H9 (cell line): ENCODE measurements around the gene BCL6B. TPM values are rescaled to one million over a fixed set of nuclear protein-coding genes. Genes with fewer than 3 reads are reported as not detected.

Experiments
- DNase-seq: peaks from one replicate; pipeline ENCODE4 v3.0.0-alpha.2; 2017
- H2AFZ ChIP-seq: one replicate; pipeline ENCODE4 v1.6.1; 2013; ENCODE audit warnings: mild to moderate bottlenecking, low read length, control low read depth, moderate library complexity
- H2AK5ac ChIP-seq: 2 replicates; pipeline ENCODE4 v1.6.1; 2013; ENCODE audit warnings: low read length, control low read depth, mixed read lengths; ENCODE audit not compliant: insufficient read length
- H2BK120ac ChIP-seq: one replicate; pipeline ENCODE4 v1.6.1; 2013; ENCODE audit warnings: low read depth, mild to moderate bottlenecking, low read length, control low read depth, inconsistent platforms; ENCODE audit not compliant: poor library complexity, severe bottlenecking
- H2BK12ac ChIP-seq: 2 replicates; pipeline ENCODE4 v1.6.1; 2013; ENCODE audit warnings: low read length, control low read depth, mixed read lengths, low read depth; ENCODE audit not compliant: insufficient read length
- H2BK15ac ChIP-seq: 2 replicates; pipeline ENCODE4 v1.6.1; 2013; ENCODE audit warnings: low read depth, low read length, control low read depth
- H2BK20ac ChIP-seq: one replicate; pipeline ENCODE4 v1.6.1; 2013; ENCODE audit warnings: low read depth, mild to moderate bottlenecking, low read length, control low read depth, inconsistent platforms; ENCODE audit not compliant: poor library complexity, severe bottlenecking
- H2BK5ac ChIP-seq: 2 replicates; pipeline ENCODE4 v1.6.1; 2013; ENCODE audit warnings: low read length, control low read depth, mixed read lengths; ENCODE audit not compliant: insufficient read length
- H3K14ac ChIP-seq: 2 replicates; pipeline ENCODE4 v1.6.1; 2013; ENCODE audit warnings: low read length, control low read depth; ENCODE audit not compliant: insufficient read depth
- H3K18ac ChIP-seq: 2 replicates; pipeline ENCODE4 v1.6.1; 2013; ENCODE audit warnings: low read depth, mild to moderate bottlenecking, mixed read lengths, low read length, control low read depth; ENCODE audit not compliant: insufficient read length
- H3K23ac ChIP-seq: 2 replicates; pipeline ENCODE4 v1.6.1; 2013; ENCODE audit warnings: low read length, control low read depth, mixed read lengths, low read depth; ENCODE audit not compliant: insufficient read length
- H3K23me2 ChIP-seq: 2 replicates; pipeline ENCODE4 v1.6.1; 2013; ENCODE audit warnings: low read depth, mild to moderate bottlenecking, mixed read lengths, low read length, control low read depth; ENCODE audit not compliant: insufficient read length, poor library complexity, severe bottlenecking
- H3K27ac ChIP-seq: 2 replicates; pipeline ENCODE4 v1.5.1; 2013; ENCODE audit warnings: low read length, control low read depth, mixed read lengths, low read depth; ENCODE audit not compliant: insufficient read length
- H3K27me3 ChIP-seq: 2 replicates; pipeline ENCODE4 v1.6.1; 2013; ENCODE audit warnings: low read length, control low read depth, inconsistent platforms; ENCODE audit not compliant: insufficient read depth
- H3K4ac ChIP-seq: 2 replicates; pipeline ENCODE4 v1.6.1; 2013; ENCODE audit warnings: low read depth, mild to moderate bottlenecking, control low read depth, inconsistent platforms, low read length, moderate library complexity
- H3K4me1 ChIP-seq: 2 replicates; pipeline ENCODE4 v1.6.1; 2013; ENCODE audit warnings: low read length, control low read depth, inconsistent platforms; ENCODE audit not compliant: insufficient read depth
- H3K4me2 ChIP-seq: 2 replicates; pipeline ENCODE4 v1.6.1; 2013; ENCODE audit warnings: low read length, control low read depth, mixed read lengths; ENCODE audit not compliant: insufficient read length, insufficient read depth
- H3K56ac ChIP-seq: 2 replicates; pipeline ENCODE4 v1.6.1; 2013; ENCODE audit warnings: low read depth, mild to moderate bottlenecking, mixed read lengths, low read length, control low read depth; ENCODE audit not compliant: insufficient read length
- H3K79me1 ChIP-seq: 2 replicates; pipeline ENCODE4 v1.6.1; 2013; ENCODE audit warnings: low read depth, mild to moderate bottlenecking, moderate library complexity, low read length, control low read depth, inconsistent platforms; ENCODE audit not compliant: insufficient read depth, poor library complexity, severe bottlenecking
- H3K79me2 ChIP-seq: 2 replicates; pipeline ENCODE4 v1.6.1; 2013; ENCODE audit warnings: low read length, control low read depth, inconsistent platforms; ENCODE audit not compliant: insufficient read depth
- H3K9ac ChIP-seq: 2 replicates; pipeline ENCODE4 v1.6.1; 2013; ENCODE audit warnings: low read length, control low read depth, mixed read lengths; ENCODE audit not compliant: insufficient read length; ENCODE audit errors: extremely low read depth
- H3K9me3 ChIP-seq: one replicate; pipeline ENCODE4 v1.6.1; 2013; ENCODE audit warnings: low read depth, low read length, inconsistent platforms; ENCODE audit not compliant: control insufficient read depth
- H3T11ph ChIP-seq: one replicate; pipeline ENCODE4 v1.6.1; 2013; ENCODE audit warnings: mild to moderate bottlenecking, low read length, control low read depth, inconsistent platforms
- H4K20me1 ChIP-seq: one replicate; pipeline ENCODE4 v1.6.1; 2013; ENCODE audit not compliant: control insufficient read depth, insufficient read length, insufficient read depth
- H4K5ac ChIP-seq: 2 replicates; pipeline ENCODE4 v1.6.1; 2013; ENCODE audit warnings: low read depth, mild to moderate bottlenecking, mixed read lengths, low read length, control low read depth; ENCODE audit not compliant: insufficient read length
- H4K8ac ChIP-seq: replicated peaks from 2 replicates; pipeline ENCODE4 v1.6.1; 2013; ENCODE audit warnings: low read length, control low read depth, mixed read lengths, low read depth; ENCODE audit not compliant: insufficient read length
- H4K91ac ChIP-seq: 2 replicates; pipeline ENCODE4 v1.6.1; 2013; ENCODE audit warnings: low read depth, mild to moderate bottlenecking, moderate library complexity, mixed read lengths, low read length, control low read depth; ENCODE audit not compliant: insufficient read length
- H3K27ac Mint-ChIP-seq, 3 experiments: 2 replicates in 2 of 3; 3 replicates in 1 of 3; pipeline ENCODE4 v1.8.0; 2020 to 2021; ENCODE audit warnings: mixed read lengths in 3 of 3, mild to moderate bottlenecking in 1 of 3, moderate library complexity in 1 of 3
- H3K27me3 Mint-ChIP-seq: 2 replicates; pipeline ENCODE4 v1.8.0; 2021; ENCODE audit warnings: low read depth, mild to moderate bottlenecking, moderate library complexity, mixed read lengths
- H3K36me3 Mint-ChIP-seq, 3 experiments: 2 replicates in 2 of 3; 3 replicates in 1 of 3; pipeline ENCODE4 v1.8.0; 2020 to 2021; ENCODE audit warnings: low read depth in 3 of 3, mixed read lengths in 3 of 3; ENCODE audit not compliant: insufficient read depth in 1 of 3
- H3K4me1 Mint-ChIP-seq, 2 experiments: 2 replicates each; pipeline ENCODE4 v1.8.0; 2020; ENCODE audit warnings: mixed read lengths in 2 of 2
- H3K4me3 Mint-ChIP-seq, 2 experiments: 2 replicates in 1 of 2; 3 replicates in 1 of 2; pipeline ENCODE4 v1.8.0; 2020 to 2021; ENCODE audit warnings: mild to moderate bottlenecking in 2 of 2, mixed read lengths in 2 of 2, moderate library complexity in 1 of 2
- H3K9me3 Mint-ChIP-seq, 2 experiments: 2 replicates in 1 of 2; 3 replicates in 1 of 2; pipeline ENCODE4 v1.8.0; 2020; ENCODE audit warnings: mild to moderate bottlenecking in 2 of 2, mixed read lengths in 2 of 2, moderate library complexity in 1 of 2
- CTCF ChIP-seq: fragments of 200-600 bp; sonication (generic); conservative IDR thresholded peaks from 3 replicates; pipeline ENCODE4 v1.8.0; 2021; ENCODE audit warnings: antibody characterized with exemption, mild to moderate bottlenecking
- WGBS: extraction: QIAGEN DNeasy Blood & Tissue Kit; methylation state at CpG from one replicate; pipeline ENCODE4 v1.1.7; 2013; ENCODE audit warnings: missing lambda C conversion rate, low lambda C conversion rate, mixed read lengths; ENCODE audit not compliant: insufficient read length; ENCODE audit errors: extremely low coverage; 5-methylcytosine and 5-hydroxymethylcytosine counted together
- total RNA-seq: library from RNA; stranded (reverse); gene quantifications from 2 replicates; pipeline ENCODE4 v1.2.1, GENCODE V29; 2021

The BCL6B gene
- total RNA-seq, 1 experiment from 2014 or later: 3.3 TPM

GRCh38 chr17:7014995-7015958 is 7.6 kb upstream of the BCL6B start:
- peak; percentile 27; the same call in 1 of the 3 replicates for TF ChIP-seq CTCF
- peaks cover 13% of the 10 kb centered on the region for H3K23me2 ChIP-seq
- H4K8ac ChIP-seq: no peak overlapping the region
- no peak overlapping the region for H2BK120ac ChIP-seq
- H2AFZ ChIP-seq: no peak overlapping the region
- H3K4me2 ChIP-seq: peak overlapping the region; percentile 78
- H3K27ac Mint-ChIP-seq: peak overlapping the region in 2 of 3 experiments; percentile 35 to 75; a peak in 1 of 7 replicates
- H3K27me3 Mint-ChIP-seq: peaks cover 3% of the 10 kb centered on the region
- no peak overlapping the region for H2BK12ac ChIP-seq
- no peaks in the 10 kb centered on the region for H3K9me3 ChIP-seq
- H4K91ac ChIP-seq: no peak overlapping the region
- no peak overlapping the region for H2BK5ac ChIP-seq
- H3T11ph ChIP-seq: no peak overlapping the region
- H3K79me1 ChIP-seq: peaks cover 3% of the 10 kb centered on the region
- no peak overlapping the region for H2AK5ac ChIP-seq
- H3K79me2 ChIP-seq: no peaks in the 10 kb centered on the region; the same call in 1 of the 2 replicates
- no peak overlapping the region for H4K5ac ChIP-seq
- peaks cover 2 to 22% (median 4%) of the 10 kb centered on the region in 3 experiments; a peak in 5 of 7 replicates for H3K36me3 Mint-ChIP-seq
- H3K9me3 Mint-ChIP-seq: no peaks in the 10 kb centered on the region
- no peak overlapping the region for H3K56ac ChIP-seq
- H3K27me3 ChIP-seq: no peaks in the 10 kb centered on the region
- H3K14ac ChIP-seq: peak overlapping the region; percentile 44; the same call in 1 of the 2 replicates
- no peaks in the 10 kb centered on the region for H4K20me1 ChIP-seq
- H2BK20ac ChIP-seq: no peak overlapping the region
- H3K23ac ChIP-seq: no peak overlapping the region
- no CpG with 5 or more reads among the region's 56 CpGs for WGBS
- no peak for DNase-seq
- H3K9ac ChIP-seq: peak overlapping the region; percentile 57
- H3K27ac ChIP-seq: no peak overlapping the region
- H3K4ac ChIP-seq: no peak overlapping the region
- no peak overlapping the region for H2BK15ac ChIP-seq
- H3K4me3 Mint-ChIP-seq: peak overlapping the region; percentile 87 to 93
- H3K4me1 Mint-ChIP-seq: peaks cover 30 to 54% of the 10 kb centered on the region in 2 experiments
- H3K4me1 ChIP-seq: no peaks in the 10 kb centered on the region
- no peak overlapping the region for H3K18ac ChIP-seq
